Right forelimb (tissue), 1 donor: ENCODE measurements around the gene GGA2.
A peak's percentile ranks its signal among the peaks of the same experiment; 100 is the strongest.
"Not testable (repeated sequence)": the region's sequence is repeated elsewhere in the genome, so short reads cannot be mapped to it uniquely, and the experiment has no call there.

ENCODE experiments used
- DNase-seq: peaks from one replicate; pipeline ENCODE4 v3.0.0-alpha.2; 2018

GGA2 gene

GRCh38 chr16:23465179-23465578, 45.1 kb downstream of the GGA2 start:
- no peak for DNase-seq

- DNase-seq: no peak
Measured at GRCh38 chr16:23464196-23464595, 46.1 kb downstream of the GGA2 start.

- DNase-seq: peak; percentile 85
Measured at GRCh38 chr16:23462994-23463393, 47.3 kb downstream of the GGA2 start.

GRCh38 chr16:23453338-23454052, 56.8 kb downstream of the GGA2 start:
- no peak for DNase-seq

GRCh38 chr16:23452572-23453337, 57.5 kb downstream of the GGA2 start, which contains the start of gene COG7:
TSS of gene COG7 (minus strand) at chr16:23453189. CDS start at chr16:23452994, 195 bp downstream.
- peak; percentile 97 for DNase-seq

GRCh38 chr16:23452221-23452571, 58.1 kb downstream of the GGA2 start:
- DNase-seq: no peak

GRCh38 chr16:23448392-23448791, 61.9 kb downstream of the GGA2 start:
- no peak for DNase-seq

- not testable (repeated sequence) for DNase-seq
Measured at GRCh38 chr16:23437542-23437941, 72.8 kb downstream of the GGA2 start.

GRCh38 chr16:23436951-23437350, 73.3 kb downstream of the GGA2 start:
- no peak for DNase-seq

GRCh38 chr16:23435500-23435899, 74.8 kb downstream of the GGA2 start:
- peak; percentile 54 for DNase-seq

- DNase-seq: peak; percentile 51
Measured at GRCh38 chr16:23434380-23434779, 75.9 kb downstream of the GGA2 start.

- DNase-seq: no peak
Measured at GRCh38 chr16:23433261-23433920, 76.9 kb downstream of the GGA2 start.

GRCh38 chr16:23432176-23433128, 77.8 kb downstream of the GGA2 start:
- DNase-seq: no peak

GRCh38 chr16:23428351-23428750, 81.9 kb downstream of the GGA2 start:
- no peak for DNase-seq

- DNase-seq: no peak
Measured at GRCh38 chr16:23424292-23424958, 85.9 kb downstream of the GGA2 start.

- no peak for DNase-seq
Measured at GRCh38 chr16:23423496-23424049, 86.7 kb downstream of the GGA2 start.

- DNase-seq: no peak
Measured at GRCh38 chr16:23420011-23420410, 90.3 kb downstream of the GGA2 start.

GRCh38 chr16:23416816-23417215, 93.5 kb downstream of the GGA2 start:
- no peak for DNase-seq

GRCh38 chr16:23414731-23415130, 95.6 kb downstream of the GGA2 start:
- DNase-seq: no peak
